ENCODE measurements around the gene KIAA1586.
A peak's percentile ranks its signal among the peaks of the same experiment; 100 is the strongest.
"Not testable (repeated sequence)": the region's sequence is repeated elsewhere in the genome, so short reads cannot be mapped to it uniquely, and the experiment has no call there.

The KIAA1586 gene, protein sequence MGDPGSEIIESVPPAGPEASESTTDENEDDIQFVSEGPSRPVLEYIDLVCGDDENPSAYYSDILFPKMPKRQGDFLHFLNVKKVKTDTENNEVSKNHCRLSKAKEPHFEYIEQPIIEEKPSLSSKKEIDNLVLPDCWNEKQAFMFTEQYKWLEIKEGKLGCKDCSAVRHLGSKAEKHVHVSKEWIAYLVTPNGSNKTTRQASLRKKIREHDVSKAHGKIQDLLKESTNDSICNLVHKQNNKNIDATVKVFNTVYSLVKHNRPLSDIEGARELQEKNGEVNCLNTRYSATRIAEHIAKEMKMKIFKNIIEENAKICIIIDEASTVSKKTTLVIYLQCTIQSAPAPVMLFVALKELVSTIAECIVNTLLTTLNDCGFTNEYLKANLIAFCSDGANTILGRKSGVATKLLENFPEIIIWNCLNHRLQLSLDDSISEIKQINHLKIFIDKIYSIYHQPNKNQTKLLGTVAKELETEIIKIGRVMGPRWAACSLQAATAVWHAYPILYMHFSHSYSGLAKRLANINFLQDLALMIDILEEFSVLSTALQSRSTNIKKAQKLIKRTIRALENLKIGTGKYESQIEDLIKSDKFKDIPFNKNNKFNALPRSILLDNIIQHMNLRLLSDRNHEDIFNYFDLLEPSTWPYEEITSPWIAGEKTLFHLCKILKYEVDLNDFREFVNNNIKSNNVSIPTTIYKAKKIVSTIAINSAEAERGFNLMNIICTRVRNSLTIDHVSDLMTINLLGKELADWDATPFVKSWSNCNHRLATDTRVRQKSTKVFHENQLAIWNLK

DNA sequence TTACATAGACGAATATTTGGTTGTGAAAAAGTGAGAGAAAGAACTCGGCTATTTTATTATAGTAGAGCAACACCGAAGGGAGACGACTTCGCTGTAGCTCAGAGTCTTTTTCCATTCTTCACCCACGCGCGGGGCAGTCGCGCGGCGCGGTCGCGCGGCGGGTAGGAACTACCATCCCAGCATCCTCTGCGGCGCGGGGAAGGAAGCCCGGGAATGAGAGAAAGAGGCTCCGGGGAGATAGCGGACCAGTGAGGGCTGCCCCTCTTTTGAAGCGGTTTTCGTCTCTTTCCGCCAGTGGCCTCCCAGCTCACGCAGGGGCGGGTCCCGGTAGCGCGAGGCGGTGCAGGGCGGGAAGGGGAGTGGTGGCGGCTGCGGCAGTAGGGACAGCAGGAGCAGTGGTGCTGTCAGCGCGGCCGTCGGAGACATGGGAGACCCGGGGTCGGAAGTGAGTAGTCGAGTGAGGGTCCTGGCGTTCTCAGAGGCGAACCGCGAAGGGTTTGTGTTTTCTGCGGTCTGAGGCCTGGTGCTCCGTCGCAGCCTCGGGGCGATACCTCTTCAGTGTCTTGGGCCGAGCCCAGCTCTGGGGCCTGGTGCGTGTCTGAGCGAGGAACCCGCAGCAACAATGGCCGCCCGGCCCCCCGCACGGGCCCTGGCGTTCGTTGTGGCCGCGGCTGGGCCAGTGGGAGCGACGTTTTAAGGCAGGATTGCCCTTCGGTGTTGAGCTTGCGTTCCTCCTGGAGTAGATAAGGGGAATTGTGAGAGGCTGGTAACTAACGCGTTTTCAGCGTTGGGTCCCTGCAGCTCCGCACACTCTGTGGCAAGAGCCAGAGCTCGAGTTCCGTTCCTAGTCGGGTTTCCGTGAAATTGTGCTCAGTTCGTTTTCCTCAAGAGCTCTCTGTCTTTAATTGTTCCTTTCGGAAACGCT, at the start of gene KIAA1586:
TSS of gene KIAA1586 (plus strand) at position 362 of the 925 bp plus-strand sequence. CDS start at position 425, 63 bp downstream.
- peak; percentile 71 for DNase-seq (ENCODE audit: extremely low read depth, low read depth)
- peak within 1 kb of the TSS; percentile 54 for H3K4me3 ChIP-seq (replicated peaks; ENCODE audit: low read depth, low read length)

DNA sequence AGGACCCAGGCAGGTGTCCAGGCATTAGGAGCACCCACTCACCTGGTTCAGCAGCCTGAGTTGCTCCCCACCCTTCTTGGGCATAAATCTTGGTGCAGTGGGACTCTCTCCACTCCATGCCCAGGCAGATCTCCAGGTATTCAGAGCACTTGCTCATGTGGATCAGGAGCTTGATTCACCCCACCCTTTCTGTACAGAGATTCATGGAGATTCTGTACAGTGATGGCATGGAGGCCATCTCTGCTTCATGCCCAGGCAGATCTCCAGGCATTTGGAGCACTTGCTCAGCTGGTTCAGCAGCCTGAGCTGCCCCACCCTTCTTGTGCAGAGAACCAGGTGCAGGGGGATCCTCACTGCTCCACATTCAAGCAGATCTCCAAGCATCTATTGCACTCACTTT, 47.4 kb upstream of the KIAA1586 start:
- no peak for DNase-seq (ENCODE audit: extremely low read depth, low read depth)
- TF ChIP-seq, protein P1, sequence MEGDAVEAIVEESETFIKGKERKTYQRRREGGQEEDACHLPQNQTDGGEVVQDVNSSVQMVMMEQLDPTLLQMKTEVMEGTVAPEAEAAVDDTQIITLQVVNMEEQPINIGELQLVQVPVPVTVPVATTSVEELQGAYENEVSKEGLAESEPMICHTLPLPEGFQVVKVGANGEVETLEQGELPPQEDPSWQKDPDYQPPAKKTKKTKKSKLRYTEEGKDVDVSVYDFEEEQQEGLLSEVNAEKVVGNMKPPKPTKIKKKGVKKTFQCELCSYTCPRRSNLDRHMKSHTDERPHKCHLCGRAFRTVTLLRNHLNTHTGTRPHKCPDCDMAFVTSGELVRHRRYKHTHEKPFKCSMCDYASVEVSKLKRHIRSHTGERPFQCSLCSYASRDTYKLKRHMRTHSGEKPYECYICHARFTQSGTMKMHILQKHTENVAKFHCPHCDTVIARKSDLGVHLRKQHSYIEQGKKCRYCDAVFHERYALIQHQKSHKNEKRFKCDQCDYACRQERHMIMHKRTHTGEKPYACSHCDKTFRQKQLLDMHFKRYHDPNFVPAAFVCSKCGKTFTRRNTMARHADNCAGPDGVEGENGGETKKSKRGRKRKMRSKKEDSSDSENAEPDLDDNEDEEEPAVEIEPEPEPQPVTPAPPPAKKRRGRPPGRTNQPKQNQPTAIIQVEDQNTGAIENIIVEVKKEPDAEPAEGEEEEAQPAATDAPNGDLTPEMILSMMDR (IDR thresholded peaks at IDR 0.05; ENCODE audit: low read depth, low read length, missing control alignments), result no peak
- no peak overlapping the region for H3K4me3 ChIP-seq (replicated peaks; ENCODE audit: low read depth, low read length)

DNA sequence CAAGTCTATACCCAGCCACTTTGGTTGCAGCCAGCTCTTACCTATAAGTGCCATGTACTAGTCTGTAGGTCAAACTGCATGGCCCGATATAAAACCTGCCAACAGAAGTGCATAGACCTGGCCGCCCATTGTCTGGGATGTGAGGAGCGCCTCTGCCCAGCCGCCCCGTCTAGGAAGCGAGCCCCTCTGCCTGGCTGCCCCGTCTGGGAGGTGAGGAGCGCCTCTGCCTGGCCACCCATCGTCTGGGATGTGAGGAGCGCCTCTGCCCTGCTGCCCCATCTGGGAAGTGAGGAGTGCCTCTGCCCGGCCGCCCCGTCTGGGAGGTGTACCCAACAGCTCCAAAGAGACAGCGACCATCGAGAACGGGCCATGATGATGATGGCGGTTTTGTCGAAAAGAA, 46.7 kb upstream of the KIAA1586 start:
- not testable (repeated sequence) for DNase-seq (ENCODE audit: extremely low read depth, low read depth); H3K4me3 ChIP-seq (replicated peaks; ENCODE audit: low read depth, low read length)

DNA sequence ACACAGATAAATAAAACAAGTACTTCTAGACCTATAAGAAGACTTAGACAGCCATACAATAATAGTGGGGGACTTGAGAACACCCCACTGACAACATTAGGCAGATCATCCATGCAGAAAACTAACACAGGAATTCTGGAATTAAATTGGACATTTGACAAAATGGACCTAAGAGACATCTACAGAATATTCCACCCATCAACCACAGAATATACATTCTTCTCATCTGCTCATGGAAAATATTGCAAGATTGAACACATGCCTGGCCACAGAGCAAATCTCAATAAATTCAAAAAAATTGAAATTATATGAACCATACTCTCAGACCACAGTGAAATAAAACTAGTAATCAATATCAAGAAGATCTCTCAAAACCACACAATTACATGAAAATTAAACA, 44.3 kb upstream of the KIAA1586 start:
- no peak for DNase-seq (ENCODE audit: extremely low read depth, low read depth)
- H3K4me3 ChIP-seq (replicated peaks; ENCODE audit: low read depth, low read length), result no peak overlapping the region
- TF ChIP-seq, protein P1 (IDR thresholded peaks at IDR 0.05; ENCODE audit: low read depth, low read length, missing control alignments), result no peak

DNA sequence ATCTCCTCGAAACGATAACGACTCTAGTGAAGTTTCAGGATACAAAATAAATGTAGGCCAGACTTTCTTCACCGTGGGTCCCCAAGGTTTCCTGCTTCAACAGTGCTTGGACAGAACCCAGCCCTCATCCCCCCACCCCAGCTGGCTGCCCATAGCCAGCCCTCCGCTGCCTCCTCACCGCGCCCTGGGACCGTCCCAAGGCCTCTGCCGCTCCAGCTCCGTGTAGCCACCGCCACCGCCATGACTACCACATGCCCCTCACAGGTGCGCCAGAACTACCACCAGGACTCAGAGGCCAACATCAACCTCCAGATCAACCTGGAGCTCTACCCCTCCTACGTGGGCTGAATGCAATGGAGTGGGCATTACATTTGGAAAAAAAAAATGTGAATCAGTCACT, 42.2 kb upstream of the KIAA1586 start:
- no peak overlapping the region for H3K4me3 ChIP-seq (replicated peaks; ENCODE audit: low read depth, low read length)
- DNase-seq (ENCODE audit: extremely low read depth, low read depth), result no peak
- TF ChIP-seq, protein P1 (IDR thresholded peaks at IDR 0.05; ENCODE audit: low read depth, low read length, missing control alignments), result no peak

DNA sequence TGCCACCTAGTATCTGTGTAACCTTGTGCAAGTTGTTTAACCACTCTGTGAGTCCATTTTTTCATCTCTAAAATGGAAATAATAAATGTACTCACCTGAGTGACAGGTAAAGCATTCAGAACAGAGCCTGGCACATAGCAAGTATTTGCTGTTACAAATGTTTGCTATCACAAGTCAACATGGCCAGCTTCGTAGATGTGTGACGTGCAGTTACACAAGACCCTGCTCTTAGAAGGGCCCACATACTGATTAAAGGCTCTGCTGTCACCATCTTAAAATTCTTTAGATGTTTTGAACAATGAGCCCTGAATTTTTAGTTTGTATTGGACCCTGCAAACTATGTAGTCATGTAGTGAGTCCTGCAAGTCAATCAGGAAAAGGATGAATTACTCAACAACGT, 40.4 kb upstream of the KIAA1586 start:
- DNase-seq (ENCODE audit: extremely low read depth, low read depth), result no peak
- TF ChIP-seq, protein P1 (IDR thresholded peaks at IDR 0.05; ENCODE audit: low read depth, low read length, missing control alignments), result no peak
- no peak overlapping the region for H3K4me3 ChIP-seq (replicated peaks; ENCODE audit: low read depth, low read length)

DNA sequence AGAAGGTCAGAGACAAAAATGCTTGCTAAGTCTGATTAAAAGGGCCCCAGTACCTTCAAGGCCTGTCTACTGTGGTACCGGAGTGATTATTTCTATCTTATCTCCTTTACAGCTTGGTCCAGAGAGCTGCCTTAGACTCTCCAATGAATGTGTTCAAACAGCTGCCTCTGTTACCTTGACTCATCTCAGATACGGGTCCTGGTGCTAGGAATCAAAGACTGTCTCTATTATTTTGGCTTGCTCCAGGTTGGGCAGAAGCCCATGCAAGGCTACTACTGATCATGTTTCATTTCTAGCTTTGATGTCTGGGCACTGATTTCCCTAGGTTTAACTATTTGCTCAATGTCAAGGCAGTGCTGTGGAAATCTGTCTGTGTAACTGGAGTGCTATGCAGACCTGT, 38.4 kb upstream of the KIAA1586 start:
- DNase-seq (ENCODE audit: extremely low read depth, low read depth); H3K4me3 ChIP-seq (replicated peaks; ENCODE audit: low read depth, low read length): not testable (repeated sequence)

DNA sequence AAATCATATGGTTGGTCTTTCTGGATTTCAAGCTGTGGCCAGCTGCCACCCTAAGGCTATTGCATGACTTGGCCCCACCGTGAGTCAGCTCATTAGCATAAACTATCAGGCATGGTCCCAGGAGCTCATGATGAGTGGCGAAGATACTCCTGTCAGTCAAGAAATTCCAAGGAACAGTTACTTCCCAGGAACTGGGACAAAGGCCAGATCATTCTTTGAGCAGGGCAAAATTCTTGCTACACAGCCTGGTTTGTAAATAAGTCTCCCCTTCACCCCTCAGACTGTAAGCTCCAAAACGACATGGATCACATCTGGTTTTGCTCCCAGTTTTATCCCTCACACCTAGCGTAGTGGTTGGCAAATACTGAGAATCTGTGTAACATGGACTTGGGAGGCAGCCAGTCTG, 33.0 kb upstream of the KIAA1586 start:
- no peak overlapping the region for H3K4me3 ChIP-seq (replicated peaks; ENCODE audit: low read depth, low read length)
- peak; percentile 50 for DNase-seq (ENCODE audit: extremely low read depth, low read depth)
- TF ChIP-seq, protein P1 (IDR thresholded peaks at IDR 0.05; ENCODE audit: low read depth, low read length, missing control alignments), result no peak
